Measurements from ENCODE around the gene IDS. TPM values are rescaled to one million over a fixed set of nuclear protein-coding genes. Genes with fewer than 3 reads are reported as not detected.

Gene IDS
- total RNA-seq, 1 donor from 2014 or later = 54.0 TPM

DNA sequence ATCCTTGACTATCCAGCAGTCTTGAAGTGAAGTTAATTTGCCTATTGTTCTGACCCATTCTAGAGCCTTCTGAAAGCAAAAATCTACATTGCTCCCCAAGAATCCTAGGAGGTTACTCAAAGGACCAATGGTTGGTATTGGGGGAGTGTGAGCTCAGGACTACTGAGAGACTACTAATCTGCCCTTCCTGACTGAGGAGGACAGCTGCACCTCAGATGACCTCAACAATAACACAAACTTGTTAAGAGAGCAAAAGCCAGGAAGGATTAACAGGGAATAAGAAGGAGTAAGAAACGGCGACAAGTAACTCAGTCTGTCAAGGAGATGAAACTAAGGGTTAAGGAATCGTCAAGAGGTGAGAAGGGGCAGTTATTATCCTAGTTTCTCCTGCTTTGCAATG, 43.4 kb downstream of the IDS start:
- no peak for DNase-seq (ENCODE audit: low read depth)
- H3K4me3 ChIP-seq (ENCODE audit: low read depth, low read length) = no peak overlapping the region
- TF ChIP-seq, protein P1, sequence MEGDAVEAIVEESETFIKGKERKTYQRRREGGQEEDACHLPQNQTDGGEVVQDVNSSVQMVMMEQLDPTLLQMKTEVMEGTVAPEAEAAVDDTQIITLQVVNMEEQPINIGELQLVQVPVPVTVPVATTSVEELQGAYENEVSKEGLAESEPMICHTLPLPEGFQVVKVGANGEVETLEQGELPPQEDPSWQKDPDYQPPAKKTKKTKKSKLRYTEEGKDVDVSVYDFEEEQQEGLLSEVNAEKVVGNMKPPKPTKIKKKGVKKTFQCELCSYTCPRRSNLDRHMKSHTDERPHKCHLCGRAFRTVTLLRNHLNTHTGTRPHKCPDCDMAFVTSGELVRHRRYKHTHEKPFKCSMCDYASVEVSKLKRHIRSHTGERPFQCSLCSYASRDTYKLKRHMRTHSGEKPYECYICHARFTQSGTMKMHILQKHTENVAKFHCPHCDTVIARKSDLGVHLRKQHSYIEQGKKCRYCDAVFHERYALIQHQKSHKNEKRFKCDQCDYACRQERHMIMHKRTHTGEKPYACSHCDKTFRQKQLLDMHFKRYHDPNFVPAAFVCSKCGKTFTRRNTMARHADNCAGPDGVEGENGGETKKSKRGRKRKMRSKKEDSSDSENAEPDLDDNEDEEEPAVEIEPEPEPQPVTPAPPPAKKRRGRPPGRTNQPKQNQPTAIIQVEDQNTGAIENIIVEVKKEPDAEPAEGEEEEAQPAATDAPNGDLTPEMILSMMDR (conservative IDR thresholded peaks at IDR 0.05; ENCODE audit: low read depth, low read length) = no peak

DNA sequence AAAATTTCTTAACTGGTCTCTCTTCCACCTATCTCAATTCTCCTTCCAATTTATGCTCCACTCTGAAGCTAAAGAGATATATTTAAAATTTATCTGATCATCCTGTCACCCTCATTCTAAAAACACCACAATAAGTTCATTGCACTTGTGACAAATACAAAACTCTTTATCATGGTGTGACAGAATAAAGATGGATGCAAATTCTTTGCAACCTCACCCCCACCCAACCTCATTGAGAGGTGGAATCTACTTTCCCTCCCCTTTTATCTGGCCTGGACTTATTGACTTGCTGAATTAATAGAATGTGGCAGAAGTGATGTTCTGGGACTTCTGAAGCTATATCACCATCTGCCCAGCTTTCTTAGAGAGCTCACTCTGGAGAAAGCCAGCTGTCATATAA, 46.5 kb downstream of the IDS start:
- TF ChIP-seq, protein P1 (conservative IDR thresholded peaks at IDR 0.05; ENCODE audit: low read depth, low read length) = no peak
- no peak overlapping the region for H3K4me3 ChIP-seq (ENCODE audit: low read depth, low read length)
- no peak for DNase-seq (ENCODE audit: low read depth)

DNA sequence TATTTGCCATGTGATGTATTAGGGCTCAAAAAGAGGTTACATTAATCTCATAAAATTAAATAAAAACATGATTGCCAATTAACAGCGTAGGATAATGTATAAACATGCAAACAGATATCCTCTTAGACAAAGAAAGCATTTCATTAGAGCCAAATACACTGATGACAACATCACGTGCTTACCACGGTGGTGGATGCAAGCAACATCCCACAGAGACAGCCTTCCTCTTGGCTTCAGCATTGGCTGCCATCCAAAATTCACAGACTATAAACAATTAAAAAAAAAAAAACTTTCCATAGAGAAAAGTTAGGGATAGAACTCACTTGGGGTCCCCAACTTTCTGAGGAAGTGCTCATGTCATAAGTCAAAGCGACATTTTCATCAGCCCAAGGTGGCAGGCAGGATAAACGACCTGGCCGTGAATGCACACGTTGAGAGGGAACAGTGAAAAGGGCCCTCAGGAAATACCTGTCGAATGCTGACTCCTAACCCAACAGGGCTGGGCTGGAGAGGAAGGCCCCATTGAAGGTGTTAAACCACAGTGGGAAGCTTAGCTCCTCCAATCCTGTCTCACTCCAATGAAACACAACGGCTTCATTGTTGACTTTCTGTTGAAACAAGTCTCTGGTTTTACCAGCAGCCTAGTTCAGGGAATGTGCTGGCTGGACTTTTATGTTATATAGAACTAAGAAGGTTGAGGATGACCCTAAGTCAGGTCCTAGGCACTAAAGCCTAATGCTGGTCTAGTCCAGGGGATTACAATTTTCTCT, 48.4 kb downstream of the IDS start:
- H3K4me3 ChIP-seq (ENCODE audit: low read depth, low read length) = no peak overlapping the region
- no peak for DNase-seq (ENCODE audit: low read depth)
- TF ChIP-seq, protein P1 (conservative IDR thresholded peaks at IDR 0.05; ENCODE audit: low read depth, low read length) = no peak

DNA sequence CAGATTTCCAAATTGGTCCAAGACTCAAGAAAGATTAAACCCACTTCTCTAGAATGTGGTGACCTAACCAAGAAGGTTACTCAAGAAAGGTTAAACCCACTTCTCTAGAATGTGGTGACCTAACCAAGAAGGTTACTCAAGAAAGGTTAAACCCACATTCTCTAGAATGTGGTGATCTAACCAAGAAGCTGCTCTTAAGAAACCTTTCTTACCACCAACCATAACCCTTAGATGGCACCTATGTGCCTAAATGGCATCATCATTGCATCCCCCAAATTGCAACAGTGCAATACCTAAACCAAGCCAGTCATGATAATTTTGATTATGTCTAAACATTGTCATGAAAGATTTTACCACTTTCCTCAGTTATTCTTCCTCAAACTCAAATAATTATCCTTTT, 49.2 kb downstream of the IDS start:
- no peak for DNase-seq (ENCODE audit: low read depth)
- TF ChIP-seq, protein P1 (conservative IDR thresholded peaks at IDR 0.05; ENCODE audit: low read depth, low read length) = no peak
- H3K4me3 ChIP-seq (ENCODE audit: low read depth, low read length) = no peak overlapping the region

DNA sequence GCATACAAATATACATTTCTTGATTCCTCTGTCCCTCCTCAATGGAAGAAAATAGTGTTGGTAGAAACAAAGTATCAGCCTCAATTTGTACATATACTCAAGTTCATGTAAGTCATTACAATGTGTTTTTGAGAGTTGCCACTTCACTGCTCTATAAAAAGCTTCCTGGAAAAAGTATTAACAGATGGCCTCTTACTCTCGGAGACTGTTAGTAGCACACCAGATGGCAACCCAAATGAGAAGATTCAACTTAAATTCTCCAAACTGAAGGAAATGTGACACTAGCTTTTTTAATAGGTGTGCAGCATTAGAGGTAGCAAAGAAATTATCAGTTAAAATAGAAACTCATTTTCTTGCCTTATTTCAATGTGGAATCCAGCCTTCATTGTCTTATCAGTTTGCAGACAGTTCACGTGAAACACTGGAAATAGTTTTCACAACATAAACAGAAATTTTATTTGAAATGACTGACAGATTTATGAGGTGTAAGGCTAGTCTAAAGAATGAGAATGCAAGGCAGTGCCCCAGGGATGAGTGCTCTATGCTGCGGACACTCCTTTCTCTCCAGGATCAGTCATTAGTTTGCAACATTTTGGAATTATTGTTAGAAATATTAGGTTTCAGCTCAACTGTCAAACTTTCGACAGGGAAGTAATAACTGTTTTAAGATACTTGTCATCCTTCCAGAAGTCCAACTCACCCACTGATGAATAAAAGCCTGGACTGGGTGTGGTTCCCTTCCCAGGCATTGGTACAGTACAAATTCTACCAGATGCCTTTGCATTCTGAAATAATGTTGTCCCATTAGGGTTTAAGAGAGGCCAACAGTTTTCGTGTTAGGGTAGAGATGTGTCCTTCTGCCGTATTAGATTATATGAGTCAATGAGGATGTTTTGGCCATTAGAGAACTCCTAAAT, 50.9 kb downstream of the IDS start:
- TF ChIP-seq, protein P1 (conservative IDR thresholded peaks at IDR 0.05; ENCODE audit: low read depth, low read length) = no peak
- no peak for DNase-seq (ENCODE audit: low read depth)
- no peak overlapping the region for H3K4me3 ChIP-seq (ENCODE audit: low read depth, low read length)

DNA sequence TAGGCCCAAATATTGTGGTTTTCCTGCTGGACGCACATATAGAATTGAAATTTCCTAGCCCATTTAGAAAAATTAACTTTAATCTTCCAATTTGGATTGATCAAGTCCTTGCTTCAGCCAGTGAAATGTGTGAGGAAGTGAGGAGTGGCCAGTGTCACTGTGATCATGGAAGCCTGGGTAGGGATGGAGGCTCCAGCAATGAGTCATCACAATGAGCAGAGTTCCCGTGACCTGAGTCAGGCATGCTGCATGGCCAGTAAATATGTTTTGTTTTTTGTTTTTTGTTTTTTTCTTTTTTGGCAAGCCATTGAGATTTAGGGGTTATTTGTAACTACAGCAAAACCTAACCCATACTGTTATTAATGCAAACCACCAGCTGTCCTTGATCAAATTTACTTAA, 52.1 kb downstream of the IDS start:
- peak; percentile 39 for DNase-seq (ENCODE audit: low read depth)
- TF ChIP-seq, protein P1 (conservative IDR thresholded peaks at IDR 0.05; ENCODE audit: low read depth, low read length) = no peak

More for the DNA sequence above, 52.1 kb downstream of the IDS start:
- no peak overlapping the region for H3K4me3 ChIP-seq (ENCODE audit: low read depth, low read length)
